GM21381 (cell line): ENCODE measurements around the gene TOM1.

Experiments used
- ATAC-seq: cut with Tn5 transposase; IDR thresholded peaks from one replicate; pipeline ENCODE4 v1.9.1; 2021; ENCODE audit warnings: mild to moderate bottlenecking, moderate library complexity; ENCODE audit not compliant: unreplicated experiment

TOM1 gene

DNA sequence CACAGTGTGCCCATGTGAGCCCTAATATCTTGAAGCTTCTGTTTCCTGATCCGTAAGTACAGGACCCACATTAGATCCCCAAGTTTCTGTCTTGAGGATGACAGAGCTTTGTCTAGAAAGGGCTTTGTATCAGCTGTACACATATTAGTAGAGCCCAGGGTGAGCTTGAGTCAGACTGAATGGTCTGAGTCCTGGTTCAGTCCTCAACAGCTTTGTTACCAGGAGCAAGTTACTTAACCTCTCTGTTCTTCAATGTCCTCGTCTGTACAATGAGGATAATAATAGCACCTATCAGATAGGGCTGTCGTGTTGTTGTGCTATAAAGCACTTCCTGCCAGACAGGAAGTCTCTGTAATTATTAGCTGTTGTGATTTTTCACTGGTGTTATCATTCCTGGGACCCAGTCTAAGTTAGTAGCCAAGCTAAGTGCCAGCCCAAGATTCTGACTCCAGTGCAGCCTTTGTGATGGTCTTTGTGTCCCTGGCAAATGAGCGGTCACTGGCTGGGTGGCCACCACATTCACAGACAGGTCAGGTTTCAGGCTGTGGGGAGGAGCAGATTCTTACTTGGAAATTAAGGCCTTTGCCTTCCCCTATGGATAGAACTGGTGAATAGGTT, 6.8 kb downstream of the TOM1 start:
- ATAC-seq = no peak

DNA sequence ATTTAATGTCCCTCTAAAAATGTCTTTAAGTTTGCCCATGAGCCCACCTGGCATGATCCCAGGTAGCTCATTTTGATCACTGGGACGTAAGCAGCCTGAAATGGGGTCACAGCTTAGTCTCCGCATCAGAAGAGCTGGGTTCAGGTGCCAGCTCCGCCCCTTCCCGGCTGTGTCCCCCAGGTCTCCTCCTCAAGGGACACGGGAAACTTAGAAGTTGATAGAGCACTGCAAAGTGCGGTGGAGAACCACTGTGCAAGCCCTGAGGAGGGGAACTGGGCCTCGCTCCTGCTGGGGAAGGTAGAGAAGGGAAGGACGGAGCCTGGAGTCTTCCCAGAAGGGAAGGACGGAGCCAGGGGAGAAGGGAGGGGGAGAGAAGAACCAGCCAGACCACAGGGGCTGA, 7.7 kb downstream of the TOM1 start:
- ATAC-seq = no peak

DNA sequence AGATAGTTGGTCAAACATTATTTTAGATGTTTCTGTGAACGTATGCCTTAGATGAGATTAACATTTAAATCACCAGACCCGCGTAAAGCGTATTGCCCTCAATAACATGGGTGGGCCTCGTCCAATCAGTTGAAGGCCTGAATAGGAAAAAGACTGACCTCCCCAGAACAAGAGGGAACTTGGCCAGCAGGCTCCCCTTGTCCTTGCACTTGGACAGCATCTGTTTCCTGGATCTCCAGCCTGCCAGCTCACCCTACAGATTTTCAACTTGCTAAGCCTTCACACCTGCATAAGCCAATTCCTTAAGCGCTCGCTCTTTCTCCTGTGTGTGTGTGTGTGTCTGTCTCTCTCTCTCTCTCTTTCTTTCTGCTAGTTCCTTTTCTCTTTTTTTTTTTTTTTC, 8.2 kb downstream of the TOM1 start:
- ATAC-seq = no peak

DNA sequence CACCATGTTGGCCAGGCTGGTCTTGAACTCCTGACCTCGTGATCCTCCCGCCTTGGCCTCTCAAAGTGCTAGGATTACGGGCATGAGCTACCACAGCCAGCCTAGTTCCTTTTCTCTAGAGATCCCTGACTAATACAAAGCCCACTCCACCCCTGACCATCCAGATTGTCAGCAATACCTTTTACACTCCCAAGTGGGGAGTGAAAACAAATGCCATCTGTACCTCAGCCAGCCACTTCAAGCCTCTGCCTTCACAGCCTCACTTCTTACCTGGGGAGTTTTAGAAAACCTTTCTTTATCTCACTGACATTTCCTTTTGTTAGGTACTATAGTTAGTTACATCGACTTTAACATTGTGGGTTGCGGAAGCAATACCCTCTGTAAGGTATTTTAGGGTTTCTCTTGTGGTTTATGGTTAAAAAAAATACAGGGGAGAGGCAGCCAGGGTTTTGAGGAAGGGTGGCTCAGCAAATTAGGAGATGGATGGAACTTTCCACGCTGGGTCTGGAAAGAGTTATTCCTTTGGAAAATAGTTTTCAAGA, 8.9 kb downstream of the TOM1 start:
- peak; percentile 52 for ATAC-seq

DNA sequence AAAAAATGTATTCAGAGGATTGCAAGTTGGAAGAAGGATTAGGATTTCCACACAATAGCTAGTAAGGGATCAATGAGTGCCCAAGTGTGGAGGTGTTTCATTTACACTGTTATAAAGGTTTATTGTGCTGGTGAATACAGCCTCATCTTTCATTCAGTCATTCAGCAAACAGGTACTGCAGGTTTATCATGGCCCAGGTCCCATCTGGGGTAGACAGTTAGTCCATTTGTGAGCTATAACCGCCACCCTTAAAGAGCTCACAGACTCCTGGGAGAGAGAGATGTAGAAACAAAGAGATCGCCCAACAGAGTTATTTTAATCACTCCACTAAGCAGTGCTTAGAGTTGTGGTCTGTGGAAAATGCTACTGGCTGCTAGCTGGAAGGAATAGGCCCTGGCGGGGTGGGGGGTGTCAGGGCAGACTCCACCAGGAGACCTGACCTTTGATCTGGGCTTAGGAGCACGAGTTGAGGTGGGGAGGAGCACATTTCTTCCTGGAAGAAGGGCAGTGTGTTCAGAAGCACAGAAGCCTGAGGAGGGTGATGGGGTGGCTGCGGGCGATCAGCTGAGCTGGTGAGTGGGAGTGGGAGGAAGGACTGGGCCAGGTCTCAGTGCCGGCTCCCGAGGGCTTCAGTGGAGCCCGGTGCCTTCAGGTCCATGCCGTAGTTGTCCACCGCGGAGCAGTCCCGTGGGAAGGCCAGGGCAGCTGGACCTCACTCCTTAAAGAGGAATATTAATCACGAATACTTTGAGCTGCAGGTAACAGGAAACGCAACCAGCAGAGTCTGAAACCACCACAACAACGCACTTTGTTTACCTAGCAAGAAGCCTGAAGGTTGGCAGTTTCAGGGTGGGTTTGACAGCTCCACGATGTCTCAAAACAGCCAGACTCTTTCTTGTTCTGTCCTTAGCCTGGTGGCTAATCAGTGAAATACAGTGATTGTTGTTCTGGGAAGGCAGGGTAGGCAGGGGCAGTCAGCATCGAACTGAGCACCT, 11.2 kb downstream of the TOM1 start:
- ATAC-seq = no peak

DNA sequence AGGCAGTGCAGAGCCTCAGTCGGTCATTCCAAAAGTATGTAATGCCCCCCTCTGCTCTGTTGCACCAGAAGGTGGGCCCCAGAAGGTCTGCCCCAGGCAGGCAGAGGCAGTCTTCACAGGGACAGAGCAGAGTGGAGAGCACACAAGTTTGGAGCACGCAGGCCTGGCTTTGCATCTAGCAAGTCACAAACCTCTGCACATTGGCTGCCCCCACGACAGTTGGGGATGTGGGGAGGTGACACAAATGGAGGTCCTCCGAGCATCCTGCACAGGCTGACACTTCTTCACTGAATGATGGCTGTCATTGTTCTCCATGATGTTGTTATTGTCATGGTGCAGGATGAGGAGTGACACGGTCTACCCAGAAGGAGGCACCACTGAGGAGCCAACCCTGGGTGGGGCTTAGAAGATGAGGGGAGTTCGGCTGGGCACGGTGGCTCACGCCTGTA, 11.9 kb downstream of the TOM1 start:
- no peak for ATAC-seq

DNA sequence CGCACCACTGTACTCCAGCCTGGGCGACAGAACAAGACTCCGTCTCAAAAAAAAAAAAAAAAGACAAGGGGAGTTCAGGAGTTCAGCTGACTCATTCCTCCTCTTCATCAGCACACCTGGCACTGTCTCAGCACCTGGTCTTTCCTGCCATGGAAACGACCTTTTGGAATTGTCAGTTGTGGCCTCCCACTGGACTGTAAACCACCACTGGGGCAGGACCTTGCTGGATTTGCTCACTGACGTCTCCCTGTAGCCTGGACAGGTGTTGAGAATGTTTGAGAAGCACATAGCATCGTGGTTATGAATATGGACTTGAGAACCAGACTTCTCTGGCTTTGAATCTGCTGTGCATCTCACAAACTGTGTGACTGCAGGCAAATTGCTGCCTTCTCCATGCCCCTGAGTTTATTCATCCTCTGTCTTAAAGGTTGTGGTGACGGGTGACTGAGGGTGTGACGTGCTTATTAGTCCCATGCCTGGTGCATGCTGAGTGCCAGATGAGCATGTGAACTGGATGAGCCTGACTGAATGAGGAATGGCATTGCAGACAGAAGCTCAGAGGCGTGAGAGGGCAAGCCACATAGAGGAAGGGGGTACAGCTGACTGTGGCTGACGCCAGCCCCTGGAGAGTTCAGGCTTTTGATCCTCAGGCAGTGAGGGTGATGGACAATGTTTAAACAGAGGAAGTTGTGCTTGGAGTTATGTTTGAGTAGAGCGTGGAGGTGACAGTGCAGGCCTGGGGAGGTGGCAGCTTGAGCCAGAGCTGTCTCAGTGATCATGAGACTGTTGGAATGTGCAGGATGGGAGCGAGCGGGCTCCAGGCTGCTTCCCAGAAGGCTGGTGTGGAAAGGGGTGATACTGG, 12.7 kb downstream of the TOM1 start:
- no peak for ATAC-seq

DNA sequence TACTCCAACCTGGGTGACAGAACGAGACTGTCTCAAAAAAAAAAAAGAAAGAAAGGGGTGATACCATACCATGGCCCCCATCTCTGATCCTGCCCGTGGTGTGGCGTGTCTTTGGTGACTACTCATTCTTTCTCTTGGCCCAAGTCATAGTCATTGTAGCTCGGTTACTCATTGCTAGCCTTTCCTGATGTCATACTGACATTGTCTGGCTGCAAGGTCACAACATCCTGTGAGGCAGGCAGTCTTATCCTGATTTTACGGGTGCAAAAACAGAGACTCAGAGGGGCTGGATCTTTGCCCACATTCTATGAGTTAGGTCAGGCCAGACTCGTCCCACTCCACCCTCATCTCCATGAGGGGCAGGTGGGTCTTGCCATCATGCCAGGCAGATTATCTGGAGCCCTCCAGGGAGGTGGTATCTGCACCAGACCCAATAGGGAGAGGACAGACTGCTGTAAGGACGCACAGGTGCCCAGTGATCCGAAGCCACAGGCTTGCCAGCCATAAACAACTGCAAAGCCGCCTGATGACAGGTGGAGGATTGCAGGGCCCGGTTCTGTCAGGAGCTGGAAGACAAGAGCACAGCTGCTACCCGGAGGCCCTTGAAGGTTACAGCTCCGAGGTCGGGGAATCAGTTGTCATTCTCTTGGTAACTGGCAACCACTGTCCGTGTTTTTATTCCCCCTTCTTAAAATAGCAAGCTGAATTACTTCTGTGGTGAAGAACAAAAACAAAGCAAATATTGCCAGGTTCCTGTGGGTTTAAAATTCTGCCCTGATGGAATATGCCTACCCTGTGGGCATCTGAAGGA, 13.8 kb downstream of the TOM1 start:
- ATAC-seq = no peak

DNA sequence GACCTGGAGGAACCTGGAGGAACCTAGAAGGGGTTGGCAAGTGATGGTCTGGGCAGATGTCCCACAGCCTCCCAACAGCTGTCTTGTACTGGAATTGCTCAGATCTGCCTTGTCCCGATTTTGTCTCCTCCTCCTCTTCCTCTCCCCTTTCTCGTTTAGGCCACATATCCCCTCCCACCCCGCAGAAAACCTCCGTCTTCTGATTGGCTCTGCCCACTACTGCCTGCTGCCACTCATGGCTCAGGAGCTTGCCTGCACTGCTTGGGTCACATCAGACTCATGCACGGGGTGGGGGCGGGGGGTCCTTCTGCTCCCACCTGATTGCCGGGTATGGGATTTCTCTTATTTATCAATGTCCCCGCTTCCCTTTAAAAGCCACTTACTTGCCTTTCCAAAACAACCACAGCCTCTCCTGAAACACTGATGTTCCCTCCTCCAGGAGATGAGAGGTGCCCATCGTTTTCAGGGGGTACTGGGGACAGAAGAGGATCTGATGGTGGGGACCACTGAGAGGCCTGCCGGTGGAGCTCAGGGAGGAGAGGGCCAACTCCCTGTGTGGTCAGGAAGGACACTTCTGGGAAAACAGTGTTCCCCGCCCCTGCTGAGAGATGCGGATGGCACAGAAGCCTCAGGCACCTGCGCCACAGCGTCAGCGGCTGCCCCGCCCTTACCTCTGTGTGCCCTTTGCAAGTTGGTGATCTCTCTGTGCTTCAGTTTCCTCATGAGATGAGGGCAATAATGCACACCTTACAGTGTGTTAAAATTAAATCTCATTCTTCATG, 14.7 kb downstream of the TOM1 start:
- no peak for ATAC-seq

DNA sequence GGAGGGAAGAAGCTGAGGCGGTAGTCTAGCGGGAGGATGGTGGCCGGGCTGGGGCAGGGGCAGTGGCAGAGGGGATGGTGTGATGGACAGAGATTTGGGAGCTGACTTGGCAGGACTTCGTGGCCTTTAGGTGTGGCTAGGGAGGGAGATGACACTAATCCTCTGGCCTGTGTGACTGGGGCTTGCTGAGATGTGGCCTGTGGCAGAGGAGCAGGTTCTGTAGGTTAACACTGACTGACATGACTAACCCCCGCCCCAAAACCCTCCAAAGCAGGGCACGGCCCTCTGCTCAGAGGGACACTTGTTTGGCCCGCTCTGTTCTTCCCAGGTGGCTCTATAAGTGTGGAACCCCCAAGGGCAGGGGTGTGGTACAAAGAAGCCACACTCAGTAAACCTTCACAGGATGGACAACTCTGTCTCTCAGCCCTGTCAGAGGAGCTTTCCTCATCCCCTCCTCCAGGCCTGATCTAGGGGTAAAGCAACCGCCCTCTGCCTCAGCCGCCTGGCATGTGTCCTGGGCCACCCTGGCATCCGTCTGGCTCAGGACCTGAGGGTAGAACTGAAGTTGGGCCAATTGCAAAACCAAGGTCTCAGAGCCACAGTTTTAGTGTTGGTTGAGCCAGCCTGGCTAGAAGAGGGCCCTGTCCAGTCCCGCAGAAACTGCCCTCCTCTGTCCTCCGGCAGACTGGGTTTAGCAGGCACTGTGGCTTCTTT, 15.6 kb downstream of the TOM1 start:
- no peak for ATAC-seq

DNA sequence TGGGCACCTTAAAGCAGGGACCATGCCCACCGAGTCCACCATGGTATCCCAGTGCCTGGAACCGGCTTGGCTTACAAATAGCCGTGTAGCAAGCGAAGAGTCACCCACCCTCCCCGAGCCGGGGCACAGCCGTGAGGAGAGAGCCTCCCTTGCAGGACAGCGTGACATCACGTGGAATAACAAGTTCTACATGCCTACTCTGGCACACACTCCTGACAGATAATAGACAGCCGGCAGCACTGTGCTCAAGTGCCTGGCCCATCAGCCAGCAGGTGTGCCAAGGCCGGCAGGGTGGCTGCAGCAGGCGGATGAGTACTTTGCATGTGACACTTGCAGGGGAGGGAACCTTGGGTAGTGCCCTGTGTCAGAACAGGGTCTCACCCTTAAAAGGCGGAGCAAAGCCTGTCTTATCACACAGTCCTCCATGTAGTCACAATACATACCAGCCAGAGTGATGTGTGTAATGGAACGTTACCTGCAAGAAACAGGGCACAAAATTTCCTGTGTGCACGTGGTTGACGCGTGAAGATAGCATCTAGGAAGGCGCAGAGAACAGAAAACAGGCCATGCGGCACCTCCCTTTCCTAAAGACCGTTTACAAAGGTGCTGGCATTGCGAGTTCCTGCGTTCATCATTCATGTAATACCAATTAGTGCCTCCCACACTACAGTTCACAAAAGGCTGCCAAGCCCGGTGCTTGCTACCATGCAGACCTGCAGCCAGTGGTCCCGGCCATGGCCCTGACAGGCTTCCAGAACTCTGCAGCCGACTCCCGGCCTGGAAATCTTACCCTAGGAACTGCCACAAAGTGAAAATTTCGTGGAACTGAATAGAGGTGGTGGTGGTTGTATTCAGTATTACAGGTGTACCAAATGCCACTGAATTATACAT, 16.4 kb downstream of the TOM1 start:
- ATAC-seq = no peak

DNA sequence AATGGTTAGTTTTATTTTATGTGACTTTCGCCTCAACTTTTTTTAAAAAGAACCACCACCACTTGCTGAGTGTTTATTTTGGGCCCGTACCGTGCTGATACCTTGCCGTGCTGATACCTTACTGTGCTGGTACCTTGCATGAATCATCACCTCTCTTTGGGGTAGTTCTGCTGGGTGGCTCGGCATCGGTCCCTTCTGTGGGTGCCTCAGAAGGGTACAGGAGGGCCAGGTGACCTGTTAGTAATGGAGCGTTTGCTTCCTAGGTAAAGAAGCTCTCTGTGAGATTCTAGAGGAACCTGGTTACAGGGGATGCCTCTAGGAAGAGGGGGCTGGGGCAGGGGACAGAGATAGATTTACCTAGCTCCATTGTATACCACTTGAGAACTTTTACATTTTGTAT, 17.1 kb downstream of the TOM1 start:
- no peak for ATAC-seq

DNA sequence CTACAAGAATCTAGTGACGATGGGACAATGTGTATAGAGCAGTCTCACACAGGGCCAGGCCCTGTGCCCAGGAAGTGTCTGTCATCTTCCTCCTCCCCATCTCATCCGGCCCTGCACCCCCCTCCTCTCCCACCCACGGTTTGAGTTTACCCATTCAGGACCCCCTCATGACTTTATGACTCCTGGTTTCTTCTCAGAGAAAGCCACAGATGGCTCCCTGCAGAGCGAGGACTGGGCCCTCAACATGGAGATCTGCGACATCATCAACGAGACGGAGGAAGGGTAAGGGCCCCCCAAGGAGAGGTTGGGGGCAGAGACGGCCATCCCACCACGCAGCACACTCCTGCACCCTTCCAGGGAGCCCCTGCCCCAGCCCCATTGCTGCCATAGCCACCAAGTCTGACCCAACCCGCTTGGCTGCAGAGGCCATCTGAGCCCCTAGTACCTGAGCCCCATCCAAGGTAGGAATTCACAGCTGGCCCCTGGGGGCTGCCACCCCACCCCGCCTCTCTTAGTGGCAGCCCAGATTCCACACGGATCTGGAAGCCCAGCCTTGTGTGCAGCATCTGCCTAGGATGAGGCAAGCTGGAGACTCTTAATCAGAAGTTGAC, 18.1 kb downstream of the TOM1 start:
- ATAC-seq = no peak

DNA sequence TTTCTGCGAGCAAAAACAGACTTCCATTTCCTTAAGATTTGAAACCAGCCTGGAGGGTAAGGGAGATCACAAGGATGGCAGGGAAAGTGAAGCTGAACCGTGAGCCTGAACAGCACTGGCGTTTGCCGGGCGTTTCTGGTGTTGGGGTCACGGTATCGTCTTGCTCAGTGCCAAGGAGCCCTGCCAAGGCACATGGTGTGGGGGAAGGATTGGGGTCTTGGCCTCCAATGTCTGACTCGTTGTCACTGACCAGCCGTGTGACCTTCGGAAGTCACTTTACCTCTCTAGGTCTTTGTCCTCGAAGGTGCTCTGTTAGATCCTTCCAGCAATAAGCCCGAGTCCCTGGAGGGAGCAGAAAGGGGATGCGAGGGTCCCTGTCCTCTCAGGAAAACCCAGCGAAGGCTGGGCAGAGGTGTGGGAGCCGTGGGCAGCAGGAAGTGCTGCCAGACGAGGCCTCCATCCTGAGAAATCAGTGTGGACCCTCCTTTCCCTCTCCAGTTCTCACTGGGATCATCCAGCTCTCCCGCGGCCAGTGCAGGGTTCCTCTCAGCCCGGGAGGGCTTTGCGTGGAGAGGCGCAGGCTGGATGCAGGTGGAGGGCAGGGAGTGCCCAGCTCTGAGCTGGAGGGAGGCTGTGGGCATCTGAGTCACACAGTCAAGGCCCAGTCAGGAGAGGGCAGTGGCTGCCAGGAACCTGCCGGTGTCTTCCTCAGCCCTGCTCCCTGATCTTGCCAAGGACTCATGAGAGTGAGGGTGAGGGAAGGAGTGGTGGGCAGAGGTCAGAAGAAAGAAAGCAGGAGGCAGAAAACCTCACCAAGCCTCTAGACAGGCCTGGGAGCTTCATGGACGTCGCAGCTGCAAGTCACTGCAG, 18.9 kb downstream of the TOM1 start:
- no peak for ATAC-seq

DNA sequence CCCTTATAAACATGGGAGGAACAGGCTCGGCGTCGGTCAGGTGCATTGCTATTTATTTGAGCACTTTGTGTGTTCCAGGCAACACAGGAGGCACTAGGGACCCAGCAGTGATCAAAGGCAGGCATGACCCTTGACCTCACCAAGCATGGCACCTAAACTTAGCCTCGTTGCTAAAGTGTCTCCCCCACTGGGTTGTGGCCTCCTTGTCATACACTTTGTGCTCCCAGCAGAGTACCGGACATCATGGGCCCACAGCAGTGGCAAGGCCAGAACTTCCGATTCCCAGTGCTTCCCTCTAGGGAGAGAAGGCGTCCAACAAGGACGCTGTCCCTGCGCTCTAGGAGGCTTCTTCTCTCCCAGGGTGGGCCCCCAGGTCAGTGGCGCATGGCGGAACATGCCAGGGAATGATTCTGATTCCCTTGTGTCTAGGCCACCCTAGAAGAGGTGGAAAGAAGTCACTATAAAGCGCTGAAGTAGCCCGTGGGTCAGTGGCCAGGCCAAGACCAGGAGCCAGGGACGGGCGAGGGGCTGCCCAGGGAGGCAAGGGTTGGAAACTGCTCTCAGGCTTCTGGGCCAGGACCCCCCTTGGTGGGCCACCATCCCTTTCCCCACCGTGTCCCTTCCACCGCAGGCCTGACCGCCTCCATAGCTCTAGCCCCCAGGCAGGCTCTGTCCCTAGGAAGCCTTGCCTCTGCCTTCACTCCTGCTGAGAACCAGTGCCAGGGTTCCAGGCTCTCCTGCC, 19.7 kb downstream of the TOM1 start:
- ATAC-seq = no peak

DNA sequence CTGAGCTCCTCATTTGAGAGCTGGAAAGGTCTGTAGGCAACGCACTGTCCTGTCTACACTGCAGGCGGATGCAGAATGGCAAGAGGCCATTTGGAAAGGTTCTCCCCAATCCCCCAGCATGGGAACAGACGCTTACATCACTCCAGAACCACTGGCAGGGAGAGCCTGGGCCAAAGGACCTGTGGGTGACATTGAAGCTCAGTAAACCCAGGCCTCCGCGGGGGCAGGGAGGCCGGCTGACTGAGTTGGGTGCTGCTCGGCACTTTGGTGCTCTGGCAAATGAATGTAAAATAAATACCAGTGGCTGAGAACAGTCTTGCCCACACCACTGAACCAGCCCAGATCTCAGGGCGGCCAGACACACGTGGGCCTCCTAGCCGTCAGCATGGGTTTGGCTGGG, 22.4 kb downstream of the TOM1 start:
- no peak for ATAC-seq
